NCI-H187 treated with DMSO at 0.1 percent for 48 hours (cell line): Measurements from ENCODE around the gene ARMC2.
A peak's percentile ranks its signal among the peaks of the same experiment; 100 is the strongest.
"Not testable (repeated sequence)": the region's sequence is repeated elsewhere in the genome, so short reads cannot be mapped to it uniquely, and the experiment has no call there.

ENCODE experiments used
- DNase-seq: peaks from one replicate; lab custom pipeline; 2025; lab: John Stamatoyannopoulos, UW

ARMC2 gene

DNA sequence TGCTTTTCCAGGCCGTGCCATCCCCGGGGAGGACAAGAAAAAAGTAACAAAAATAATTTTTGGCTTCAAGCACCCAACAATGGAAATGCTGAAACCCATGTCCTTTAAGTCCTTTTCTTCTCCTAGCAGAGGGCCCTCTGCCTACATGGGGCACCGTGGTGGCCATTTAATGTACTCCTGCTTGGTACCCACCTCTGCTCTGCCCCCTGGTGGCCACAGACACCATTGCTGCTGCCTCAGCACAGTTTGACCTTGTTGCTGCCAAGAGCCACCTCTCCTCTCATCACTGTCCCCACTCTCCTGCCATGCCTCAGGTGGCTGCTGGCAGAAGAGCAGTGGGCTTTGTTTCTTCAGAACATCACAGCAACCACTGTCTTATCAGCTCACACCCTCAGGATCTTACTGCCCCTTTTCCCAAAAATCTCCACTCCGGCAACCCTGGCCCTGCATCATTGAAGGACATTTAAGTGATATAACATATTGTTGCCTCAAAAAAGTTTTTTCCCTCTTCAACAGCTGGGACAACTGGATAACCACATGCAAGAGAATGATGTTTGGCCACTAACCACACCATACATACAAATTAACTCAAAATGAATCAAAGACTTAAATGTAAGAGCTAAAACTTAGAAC is 12.9 kb upstream of the ARMC2 start:
- peak; percentile 7 for DNase-seq

DNA sequence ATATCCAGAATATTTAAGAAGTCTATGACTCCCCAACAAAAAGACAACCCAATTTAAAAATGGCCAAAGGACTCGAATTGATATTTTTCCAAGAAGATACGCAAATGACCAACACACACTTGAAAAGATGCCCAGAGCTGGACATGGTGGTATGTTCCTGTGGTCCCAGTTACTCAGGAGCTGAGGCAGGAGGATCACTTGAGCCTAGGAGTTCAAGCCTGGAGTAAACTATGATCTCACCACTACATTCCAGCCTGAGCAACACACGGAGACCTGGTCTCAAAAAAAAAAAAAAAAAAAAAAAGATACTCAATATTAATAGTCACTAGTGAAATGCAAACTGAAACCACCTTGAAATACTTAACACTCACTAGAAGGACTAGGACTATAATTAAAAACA is 12.2 kb upstream of the ARMC2 start:
- no peak for DNase-seq

DNA sequence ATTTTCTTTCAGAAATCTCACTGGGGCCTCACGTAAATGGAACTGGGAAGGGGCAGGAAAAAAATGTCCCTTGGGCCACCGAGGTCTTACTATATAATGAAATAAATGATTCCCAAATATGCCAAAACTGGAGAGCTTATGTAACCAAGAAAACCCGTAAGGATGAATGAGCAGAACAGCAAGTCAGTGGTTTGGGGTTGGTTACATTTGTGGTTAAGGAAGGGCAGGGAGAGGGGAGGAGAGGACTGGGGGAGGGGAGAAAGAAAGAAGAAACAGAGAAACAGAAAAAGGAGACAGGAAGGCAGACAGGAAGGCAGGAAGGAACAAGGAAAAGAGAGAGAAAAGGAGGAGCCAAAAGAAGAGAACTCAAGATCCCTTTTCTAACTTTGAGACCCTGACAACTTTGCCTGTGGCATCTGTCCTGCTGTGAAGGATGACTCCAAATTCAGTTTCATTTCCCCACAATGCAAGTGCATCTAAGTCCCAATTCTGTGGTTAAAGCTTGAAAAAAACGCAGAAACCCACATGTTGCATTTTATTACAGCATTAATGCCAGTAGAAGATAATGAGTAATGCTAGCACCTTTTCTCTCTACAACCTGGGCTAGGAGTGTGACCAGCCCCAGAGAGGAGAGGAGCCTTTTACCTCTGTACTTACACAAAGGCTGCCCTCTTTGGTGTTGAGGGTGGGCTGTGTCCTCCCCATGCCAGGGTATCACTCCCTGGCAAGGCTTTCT is 10.8 kb upstream of the ARMC2 start:
- DNase-seq: no peak

DNA sequence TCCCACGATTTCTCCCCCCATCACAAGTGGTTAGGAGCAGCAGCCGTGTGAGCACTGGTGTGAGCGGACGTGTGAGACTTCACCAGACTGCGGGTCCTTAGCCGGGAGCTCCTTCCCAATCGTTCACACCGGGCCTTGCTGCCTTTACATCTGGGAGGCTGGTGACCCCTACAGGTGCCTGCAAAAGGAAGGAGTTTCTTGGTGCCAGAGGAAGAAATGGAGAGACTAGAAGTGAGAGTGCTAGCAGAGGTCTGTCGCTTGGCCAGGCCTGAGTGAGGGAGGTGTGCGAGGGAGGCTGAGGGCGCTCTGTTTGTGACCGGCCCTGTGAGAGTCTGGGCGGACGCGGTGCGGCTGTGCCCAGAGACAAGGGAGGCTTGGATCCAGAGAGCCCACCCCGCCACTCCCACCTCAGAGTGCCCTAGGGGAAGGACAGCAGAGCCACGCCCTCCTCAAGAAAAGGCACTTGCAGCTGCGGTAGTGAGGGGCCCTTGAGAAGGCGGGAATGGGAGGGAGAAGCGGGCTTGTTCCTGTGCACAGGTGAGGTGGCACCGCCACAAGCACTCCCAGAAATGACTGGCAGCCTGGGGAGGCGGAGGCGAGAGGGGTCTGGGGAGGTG is 10.0 kb upstream of the ARMC2 start:
- no peak for DNase-seq

DNA sequence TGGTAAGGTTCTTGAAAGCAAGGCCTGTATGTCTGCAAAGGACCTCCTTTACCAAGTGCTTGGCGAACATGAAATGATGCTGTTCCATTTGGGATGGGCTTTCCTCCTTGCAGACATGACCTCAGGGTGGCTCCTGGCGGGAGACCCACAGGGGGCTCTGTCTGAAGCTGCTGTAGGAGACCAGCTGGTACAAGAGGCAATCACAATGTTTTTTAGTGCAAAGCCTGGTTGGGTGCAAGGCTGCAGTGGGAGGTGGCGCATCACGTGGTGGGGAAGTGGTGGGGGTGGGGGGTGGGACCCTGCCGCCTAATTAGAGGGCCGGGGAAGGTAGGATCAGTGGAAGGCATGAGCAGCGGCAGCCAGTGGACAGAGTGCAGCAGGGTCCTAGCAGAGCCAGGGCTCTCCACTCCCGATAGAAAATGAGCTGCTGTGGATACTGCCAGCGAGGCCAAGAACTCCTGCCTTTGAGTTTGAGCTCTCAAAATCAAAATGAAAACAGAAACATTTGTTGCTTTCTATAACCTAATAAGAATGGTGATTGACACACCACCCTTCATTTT is 9.1 kb upstream of the ARMC2 start:
- DNase-seq: no peak

DNA sequence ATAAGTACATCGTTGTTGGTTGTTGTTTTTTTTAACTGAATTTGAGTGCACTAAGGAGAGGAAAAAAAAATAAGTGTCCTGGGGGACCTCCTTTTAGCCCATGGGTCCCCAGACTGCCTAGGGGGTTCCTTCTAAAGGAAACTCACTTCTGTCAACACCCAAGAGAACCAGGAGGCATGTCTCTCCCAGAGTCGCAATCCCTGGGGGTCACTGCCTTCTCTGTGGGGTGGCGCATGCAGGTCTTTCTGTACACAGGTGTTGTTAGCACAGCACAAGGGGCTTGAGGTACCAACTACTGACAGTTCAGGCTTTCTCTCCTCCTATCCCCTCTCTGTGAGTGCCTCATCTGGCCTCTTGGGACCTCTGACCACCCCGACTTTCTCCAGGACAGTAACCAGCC is 7.3 kb upstream of the ARMC2 start:
- no peak for DNase-seq

DNA sequence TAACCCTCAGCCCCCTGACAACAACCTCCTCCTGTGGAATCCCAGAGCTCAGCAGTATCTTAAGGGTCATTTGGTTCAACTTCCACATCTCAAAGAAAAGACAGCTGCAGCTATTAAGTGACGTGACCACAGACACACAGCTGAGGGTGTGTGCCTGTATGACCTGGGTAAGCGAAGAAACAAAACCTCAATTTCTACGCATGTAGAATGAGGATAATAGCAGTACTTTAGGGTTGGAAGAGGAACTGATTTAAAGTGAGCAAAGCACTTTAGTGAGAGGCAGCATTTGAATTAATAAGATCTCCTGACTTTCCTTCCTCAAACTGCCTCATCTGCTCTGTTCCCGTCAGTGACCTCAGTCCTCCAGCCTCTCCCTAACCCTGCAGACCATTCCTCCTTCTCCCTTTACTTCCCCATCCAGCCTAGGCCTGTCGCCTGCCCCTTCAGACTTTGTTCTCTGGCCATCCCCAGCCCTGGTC is 6.8 kb upstream of the ARMC2 start:
- no peak for DNase-seq

DNA sequence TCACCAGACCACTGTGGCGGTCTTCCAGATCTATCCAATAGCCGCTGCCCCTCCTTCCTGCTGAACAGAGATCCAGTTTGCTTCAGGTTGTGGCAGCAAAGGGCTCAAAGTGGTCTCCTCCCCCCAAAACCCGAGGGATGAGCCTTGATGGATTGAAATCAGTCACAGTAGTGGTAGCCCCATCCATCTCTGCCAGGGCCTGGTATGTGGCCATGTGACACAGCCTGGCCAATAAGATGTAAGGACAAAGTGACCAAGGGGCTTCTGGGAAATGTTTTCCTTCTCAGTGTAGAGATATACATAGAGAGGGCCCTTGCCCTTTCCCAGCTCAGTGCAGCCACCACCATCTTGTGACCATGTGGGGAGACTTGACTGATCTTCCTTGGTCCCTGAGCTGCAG is 4.1 kb upstream of the ARMC2 start:
- no peak for DNase-seq

DNA sequence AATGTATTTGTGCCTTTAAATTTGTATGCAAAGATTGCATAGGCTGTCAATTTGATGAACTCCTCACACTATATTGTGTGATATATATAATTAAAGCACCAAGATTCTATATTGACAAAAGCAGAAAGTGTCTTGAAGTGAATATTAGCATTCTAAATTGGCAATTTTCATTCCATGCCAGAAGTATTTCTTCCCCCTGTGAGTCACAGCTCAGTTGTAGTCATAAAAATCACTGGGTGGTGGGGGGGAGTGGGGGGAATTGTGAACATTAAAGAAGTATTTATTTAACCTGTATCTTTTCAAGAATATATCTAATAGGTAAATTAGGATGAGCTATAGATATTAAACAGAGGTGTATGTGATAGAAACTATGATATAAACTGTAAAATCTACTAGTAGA is 3.1 kb upstream of the ARMC2 start:
- no peak for DNase-seq

DNA sequence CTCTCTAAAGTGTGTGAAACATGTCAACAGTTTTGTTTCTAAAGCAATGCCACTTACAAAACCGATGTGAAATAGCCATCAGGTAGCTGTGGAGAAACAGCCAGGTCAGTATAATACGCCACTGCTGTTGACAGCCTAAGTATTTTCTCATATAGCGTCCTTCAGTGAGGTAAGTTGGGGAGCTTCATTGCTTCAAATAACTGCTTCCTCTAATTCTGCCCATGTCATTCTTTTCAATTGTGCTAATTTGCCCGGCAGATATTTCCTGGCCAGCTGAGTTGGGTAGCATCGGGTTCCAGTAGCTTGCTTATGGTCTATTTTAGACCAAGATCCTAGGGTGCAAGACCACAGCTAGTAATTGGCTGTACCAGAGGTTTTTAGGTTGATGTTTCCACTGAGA is 2.1 kb upstream of the ARMC2 start:
- no peak for DNase-seq

DNA sequence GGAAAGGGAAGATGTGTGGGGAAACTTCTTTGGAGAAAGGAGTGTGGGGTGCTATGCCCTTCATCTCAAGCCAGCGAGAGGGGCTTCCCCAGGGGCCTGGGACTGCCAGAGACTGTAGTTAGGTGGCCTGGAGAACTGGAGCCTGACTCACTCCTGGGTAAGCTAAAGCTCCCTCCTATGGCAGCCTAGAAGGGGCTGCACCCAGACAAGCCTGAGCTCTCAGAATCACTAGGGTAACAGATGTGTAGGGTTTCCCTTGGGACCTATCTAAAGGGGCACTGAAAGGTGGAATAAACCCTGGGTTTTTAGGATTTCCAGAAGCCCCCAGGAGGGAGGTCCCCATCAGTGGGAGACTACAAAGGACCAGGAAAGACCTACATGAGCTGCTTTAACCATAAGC is 1.6 kb upstream of the ARMC2 start:
- no peak for DNase-seq

DNA sequence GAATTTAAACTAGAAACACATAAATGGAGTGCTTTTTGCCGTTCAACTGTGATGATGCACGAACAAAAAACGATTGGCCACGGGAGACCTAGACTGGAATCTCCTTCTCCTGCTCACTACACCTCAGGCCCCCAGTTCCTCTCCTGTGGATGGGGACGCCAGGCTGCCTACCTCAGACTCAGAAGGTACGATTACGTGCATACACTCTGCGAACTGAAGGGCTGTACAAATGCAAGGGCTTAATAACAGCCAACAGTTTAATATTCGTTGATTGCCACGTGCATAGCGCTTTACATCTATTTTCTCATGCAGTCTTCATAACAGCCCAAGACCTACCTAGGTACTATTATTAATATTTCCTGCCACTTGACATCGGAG is 495 bp upstream of the ARMC2 start:
- no peak for DNase-seq

DNA sequence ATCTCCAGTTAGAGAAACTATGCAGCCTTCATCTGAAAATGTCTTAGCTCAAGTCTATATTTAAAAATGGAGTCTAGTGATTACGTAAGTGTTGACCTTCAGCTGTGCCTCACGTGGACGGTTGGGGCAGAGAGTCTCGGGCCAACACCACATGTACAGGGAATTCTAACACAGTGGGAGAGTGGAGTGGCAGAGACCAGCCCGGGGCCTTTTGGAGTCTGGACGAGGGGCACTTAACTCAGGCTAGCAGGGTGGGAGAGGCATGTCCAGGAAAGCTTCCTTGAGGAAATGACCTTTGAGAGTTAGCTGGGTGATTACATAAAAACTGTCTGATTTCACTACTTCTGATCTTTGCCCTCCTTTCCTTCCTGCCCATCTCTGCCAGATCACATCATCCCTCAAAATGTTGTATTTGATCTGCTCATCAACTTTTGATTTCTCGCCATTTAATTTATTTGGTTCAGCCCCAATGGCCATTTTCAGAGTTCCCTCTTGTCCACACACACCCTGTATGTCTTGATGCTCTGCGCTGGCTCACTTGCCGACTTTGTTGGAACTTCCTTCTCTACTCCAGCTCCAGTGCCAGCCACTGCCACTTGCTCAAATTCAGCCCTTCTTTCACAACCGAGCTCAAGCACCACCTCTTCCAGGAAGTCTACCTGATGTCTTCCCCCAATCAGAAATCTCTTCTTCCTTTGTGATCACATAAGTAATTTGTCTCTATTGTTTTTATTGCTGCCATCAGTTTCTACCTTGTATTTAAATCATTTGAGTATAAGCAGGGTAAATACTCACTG is 2.6 kb downstream of the ARMC2 start:
- no peak for DNase-seq

DNA sequence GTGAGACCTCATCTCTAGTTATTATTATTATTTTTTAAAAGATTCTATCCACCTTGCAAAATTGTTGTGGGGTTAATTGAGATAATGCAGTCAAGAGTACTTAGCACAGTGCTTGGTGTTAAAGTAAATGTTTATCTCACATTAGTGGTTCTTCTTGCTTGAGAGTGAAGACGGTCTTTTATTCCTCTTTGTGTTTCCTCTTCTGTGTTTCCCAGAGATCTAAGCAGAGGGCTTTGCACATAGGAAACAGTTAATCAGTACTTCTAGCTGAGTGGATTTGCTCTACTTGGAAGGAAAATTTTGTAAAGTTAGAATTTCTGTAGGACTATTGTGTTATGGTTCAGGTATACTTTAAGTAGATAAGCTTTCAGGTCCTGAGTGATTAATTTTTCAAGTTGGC is 3.5 kb downstream of the ARMC2 start:
- no peak for DNase-seq

DNA sequence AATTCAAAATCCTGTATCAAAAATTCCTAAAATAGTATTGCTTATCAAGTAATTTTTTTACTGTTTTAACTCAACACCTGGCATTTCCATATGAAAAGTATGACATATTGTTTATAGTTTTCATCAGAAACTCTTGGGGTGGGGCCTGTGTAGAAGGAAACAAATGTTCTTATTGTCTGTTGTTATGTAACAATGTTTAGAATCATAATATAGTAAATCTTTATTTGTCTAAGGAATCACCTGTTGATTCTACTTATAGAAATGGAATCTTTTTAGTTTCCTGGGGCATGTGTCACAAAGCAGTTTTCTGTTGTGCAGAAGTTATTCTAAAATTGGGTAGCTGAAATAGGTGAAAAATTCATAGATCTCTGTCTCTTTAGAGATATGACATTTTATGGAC is 4.9 kb downstream of the ARMC2 start:
- DNase-seq: no peak

DNA sequence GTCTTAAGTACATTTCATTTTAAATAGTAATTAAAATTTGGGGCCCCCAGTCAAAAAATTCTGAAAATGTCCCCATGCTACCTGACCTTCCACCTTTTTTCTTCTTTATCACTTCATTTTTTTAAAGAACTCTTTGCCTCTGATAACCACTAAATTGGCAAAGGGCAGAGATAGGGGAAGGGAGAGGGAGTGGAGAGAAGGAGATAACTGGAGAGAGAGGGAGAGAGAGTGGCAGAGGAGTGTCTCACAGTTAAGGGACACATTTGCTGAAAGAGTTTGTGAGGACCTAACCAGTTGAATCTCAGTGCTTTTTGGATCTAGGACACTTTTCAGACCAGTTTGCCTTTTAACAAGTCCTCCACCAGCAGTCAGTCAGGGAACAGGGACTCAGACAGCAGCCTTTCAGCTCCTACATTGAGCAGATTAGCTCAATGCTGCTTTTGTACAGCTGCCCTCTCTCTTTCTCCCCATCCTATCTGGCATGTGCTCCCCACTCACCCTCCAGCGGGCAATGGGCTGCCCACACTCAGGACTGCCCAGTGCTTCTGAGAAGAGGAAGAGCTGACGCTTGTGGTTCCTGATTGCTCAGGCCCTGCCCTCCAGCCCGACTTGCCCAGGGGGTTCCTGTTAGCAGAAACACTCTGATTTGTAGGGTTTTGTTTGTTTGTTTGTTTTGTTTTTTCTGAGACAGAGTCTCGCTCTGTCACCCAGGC is 14.4 kb downstream of the ARMC2 start:
- DNase-seq: no peak

DNA sequence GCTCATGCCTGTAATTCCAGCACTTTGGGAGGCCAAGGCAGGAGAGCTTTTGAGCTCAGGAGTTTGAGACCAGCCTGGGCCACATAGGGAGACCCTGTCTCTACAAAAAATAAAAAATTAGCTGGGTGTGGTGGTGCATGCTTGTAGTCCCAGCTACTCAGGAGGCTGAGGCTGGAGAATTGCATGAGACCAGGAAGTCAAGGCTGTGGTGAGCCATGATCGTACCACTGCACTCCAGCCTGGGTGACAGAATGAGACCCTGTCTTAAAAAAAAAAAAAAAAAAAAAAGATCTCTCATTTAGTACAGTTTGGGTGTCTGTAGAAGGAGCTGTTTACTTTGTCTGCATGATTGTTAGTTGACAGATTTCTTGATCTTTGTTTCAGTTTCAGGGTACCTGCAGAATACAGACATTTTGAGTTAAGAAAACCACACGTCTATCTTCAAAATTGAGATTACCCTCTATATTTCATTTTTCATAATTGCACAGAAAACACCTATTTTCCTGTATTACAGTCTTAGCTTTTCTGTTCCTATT is 17.6 kb downstream of the ARMC2 start:
- DNase-seq: not testable (repeated sequence)

DNA sequence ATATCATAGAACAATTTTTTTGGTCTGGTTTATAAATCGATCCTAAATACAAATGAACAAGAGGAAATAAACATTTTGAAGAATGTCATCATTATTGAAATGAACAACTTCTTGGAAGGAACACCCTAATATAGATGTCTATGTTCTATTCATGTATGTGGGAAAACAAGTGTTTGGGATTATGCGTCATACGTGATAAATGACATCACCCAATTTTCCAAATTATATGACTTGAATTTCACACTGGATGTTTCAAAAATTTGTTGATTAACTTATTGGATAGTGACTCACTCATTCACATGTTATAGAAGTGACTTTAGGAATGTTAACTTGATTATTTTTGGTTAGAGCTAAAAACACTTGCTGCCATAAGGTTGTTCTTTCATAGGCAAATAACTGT is 18.6 kb downstream of the ARMC2 start:
- no peak for DNase-seq

DNA sequence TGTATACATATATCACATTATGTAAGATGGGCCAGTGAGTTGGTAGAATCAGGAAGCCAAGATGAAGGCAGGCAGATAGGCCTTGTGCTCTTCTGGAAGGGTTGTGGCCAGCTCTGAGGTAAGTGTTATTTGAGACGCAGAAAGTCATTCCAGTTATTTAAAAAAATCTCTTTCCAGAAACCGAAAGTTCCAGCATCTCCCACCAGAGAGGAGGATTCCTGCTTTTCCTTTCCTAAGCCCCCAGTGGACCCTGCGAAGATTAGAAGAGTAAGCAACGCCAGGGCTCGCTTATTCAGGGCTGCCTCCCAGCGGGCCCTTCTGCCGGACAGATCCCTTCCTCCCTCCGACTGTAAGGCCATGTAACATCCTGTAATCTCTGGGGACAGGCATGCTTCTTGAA is 20.4 kb downstream of the ARMC2 start:
- DNase-seq: no peak

DNA sequence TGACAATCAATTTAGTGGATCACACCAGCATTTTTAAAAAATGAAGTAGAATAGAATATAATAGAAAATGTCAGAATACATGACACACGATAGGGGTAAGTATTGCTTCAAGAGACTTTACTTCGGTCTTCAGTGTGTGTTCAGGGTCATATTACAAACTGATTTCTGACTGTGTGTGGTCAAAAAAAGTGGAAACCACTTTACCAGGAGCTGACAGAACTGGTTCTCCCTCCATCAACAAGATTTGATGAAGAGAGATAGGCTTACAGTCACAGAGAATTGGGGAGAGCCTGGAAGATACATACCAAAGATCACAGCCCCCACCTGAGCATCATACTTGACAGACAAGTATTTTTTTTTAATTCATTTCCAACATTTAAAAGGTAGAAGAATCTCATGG is 21.7 kb downstream of the ARMC2 start:
- peak; percentile 11 for DNase-seq

DNA sequence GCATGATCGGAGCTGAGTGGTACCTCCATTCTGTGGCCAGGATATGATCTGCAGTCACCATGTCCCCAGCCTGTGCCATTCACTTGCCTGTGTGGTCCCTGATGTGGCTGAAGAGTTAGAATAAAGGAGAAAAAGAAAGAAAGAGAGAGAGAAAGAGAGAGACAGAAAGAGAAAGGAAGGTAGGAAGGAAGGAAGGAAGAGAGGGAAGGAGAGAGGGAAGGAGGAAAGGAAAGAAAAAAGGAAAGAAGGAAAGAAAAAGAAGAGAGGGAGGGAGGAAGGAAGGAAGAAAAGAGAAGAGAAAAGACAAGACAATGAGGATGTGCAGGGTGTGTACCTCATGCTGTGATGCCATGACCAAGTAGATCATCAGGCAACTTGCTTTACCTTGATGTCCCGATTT is 22.1 kb downstream of the ARMC2 start:
- no peak for DNase-seq
